H1 (cell line): ENCODE data around the gene EFR3B. TPM values are rescaled to one million over a fixed set of nuclear protein-coding genes. Genes with fewer than 3 reads are reported as not detected.

Experiments
- CTCF ChIA-PET: fragments of 300-600 bp; sonication (Branson Sonifier 250); formaldehyde crosslinking; loops from one replicate; lab custom pipeline; 2021; ENCODE audit not compliant: partially characterized antibody; lab: Charles Lee
- POLR2A ChIA-PET: fragments of 300-600 bp; sonication (Branson Sonifier 250); formaldehyde crosslinking; loops from one replicate; lab custom pipeline; 2021; ENCODE audit warnings: inconsistent platforms; ENCODE audit not compliant: partially characterized antibody; lab: Charles Lee
- DNase-seq, 2 experiments: peaks; one replicate each; pipeline versions ENCODE4 v3.0.0 to v3.0.0-alpha.2; 2010 to 2022; ENCODE audit warnings: low spot score in 2 of 2, low read depth in 1 of 2, mixed read lengths in 1 of 2
- FAIRE-seq: peaks from 2 replicates; lab custom pipeline; 2011; peaks lifted over from hg19 to GRCh38; lab: Jason Lieb, UNC
- H2AFZ ChIP-seq: 2 replicates; pipeline ENCODE4 v1.8.1; 2012; ENCODE audit warnings: low read length, inconsistent platforms
- H2AK5ac ChIP-seq: 2 replicates; pipeline ENCODE4 v1.6.1; 2013; ENCODE audit warnings: low read depth, low read length
- H2BK120ac ChIP-seq: replicated peaks from 2 replicates; pipeline ENCODE3; 2013; ENCODE audit warnings: low read depth, low read length, inconsistent platforms
- H2BK12ac ChIP-seq: 2 replicates; pipeline ENCODE4 v1.6.1; 2013; ENCODE audit warnings: low read depth, low read length
- H2BK15ac ChIP-seq: 2 replicates; pipeline ENCODE4 v1.6.1; 2013; ENCODE audit warnings: low read length
- H2BK20ac ChIP-seq: 2 replicates; pipeline ENCODE4 v1.6.1; 2013; ENCODE audit warnings: low read length
- H2BK5ac ChIP-seq: 2 replicates; pipeline ENCODE4 v1.6.1; 2013; ENCODE audit warnings: low read depth, low read length
- H3K14ac ChIP-seq: 2 replicates; pipeline ENCODE4 v1.6.1; 2013; ENCODE audit warnings: inconsistent platforms; ENCODE audit not compliant: insufficient read length
- H3K18ac ChIP-seq: 2 replicates; pipeline ENCODE4 v1.6.1; 2013; ENCODE audit warnings: low read length; ENCODE audit errors: extremely low read depth
- H3K23ac ChIP-seq: 2 replicates; pipeline ENCODE4 v1.6.1; 2013; ENCODE audit warnings: inconsistent platforms; ENCODE audit not compliant: insufficient read length
- H3K23me2 ChIP-seq: 2 replicates; pipeline ENCODE4 v1.6.1; 2013; ENCODE audit warnings: low read depth, low read length
- H3K27ac ChIP-seq: 2 replicates; pipeline ENCODE4 v1.6.1; 2011; ENCODE audit warnings: low read depth, low read length, inconsistent platforms
- H3K27me3 ChIP-seq, 4 experiments: replicated peaks in 1 of 4; 1 replicate in 1 of 4; 2 replicates in 3 of 4; pipeline versions ENCODE4 v1.6.1 to v1.8.1; 2011 to 2013; ENCODE audit warnings: low read length in 3 of 4, mild to moderate bottlenecking in 3 of 4, inconsistent platforms in 2 of 4, mixed read lengths in 2 of 4, moderate library complexity in 1 of 4; ENCODE audit not compliant: control insufficient read depth in 3 of 4, insufficient read depth in 3 of 4; ENCODE audit errors: extremely low read depth in 1 of 4
- H3K36me3 ChIP-seq, 4 experiments: 2 replicates each; pipeline versions ENCODE4 v1.6.1 to v1.8.1; 2011 to 2013; ENCODE audit warnings: mild to moderate bottlenecking in 4 of 4, low read length in 3 of 4, moderate library complexity in 2 of 4, control low read depth in 1 of 4, inconsistent platforms in 1 of 4; ENCODE audit not compliant: insufficient read depth in 4 of 4, control insufficient read depth in 2 of 4
- H3K4ac ChIP-seq: replicated peaks from 2 replicates; pipeline ENCODE3; 2013; ENCODE audit warnings: low read length, low read depth, mixed read lengths, inconsistent platforms; ENCODE audit not compliant: insufficient read length
- H3K4me1 ChIP-seq, 4 experiments: replicated peaks in 1 of 4; 1 replicate in 1 of 4; 2 replicates in 3 of 4; pipeline versions ENCODE4 v1.6.1 to v1.8.1; 2011 to 2013; ENCODE audit warnings: low read length in 3 of 4, inconsistent platforms in 2 of 4, mixed read lengths in 1 of 4; ENCODE audit not compliant: insufficient read depth in 4 of 4, control insufficient read depth in 3 of 4
- H3K4me2 ChIP-seq, 2 experiments: 2 replicates each; pipeline versions ENCODE4 v1.6.1 to v1.8.1; 2011 to 2013; ENCODE audit warnings: low read depth in 2 of 2, low read length in 2 of 2, control low read depth in 1 of 2, inconsistent platforms in 1 of 2, mild to moderate bottlenecking in 1 of 2; ENCODE audit not compliant: insufficient read depth in 1 of 2
- H3K4me3 ChIP-seq, 4 experiments: fragments of 200-600, 300-600 bp in 1 of 4; sonication (generic), shearing (Covaris generic), sonication (Bioruptor Twin) in 1 of 4; 2 replicates each; pipeline versions ENCODE4 v1.5.1 to v1.8.1; 2011 to 2016; ENCODE audit warnings: low read length in 4 of 4, low read depth in 3 of 4, control low read depth in 2 of 4, inconsistent platforms in 2 of 4, mild to moderate bottlenecking in 2 of 4, mixed read lengths in 1 of 4, moderate library complexity in 1 of 4; ENCODE audit not compliant: insufficient read depth in 2 of 4; ENCODE audit errors: extremely low read depth in 1 of 4
- H3K56ac ChIP-seq: replicated peaks from 2 replicates; pipeline ENCODE3; 2013; ENCODE audit warnings: low read depth, mild to moderate bottlenecking, mixed read lengths, low read length, inconsistent platforms; ENCODE audit not compliant: insufficient read length
- H3K79me1 ChIP-seq: 2 replicates; pipeline ENCODE4 v1.6.1; 2013; ENCODE audit warnings: low read depth, low read length, control low read depth
- H3K79me2 ChIP-seq, 2 experiments: 2 replicates each; pipeline versions ENCODE4 v1.6.1 to v1.8.1; 2012 to 2013; ENCODE audit warnings: low read length in 2 of 2, mild to moderate bottlenecking in 2 of 2, inconsistent platforms in 1 of 2; ENCODE audit not compliant: insufficient read depth in 2 of 2, control insufficient read depth in 1 of 2
- H3K9ac ChIP-seq, 4 experiments: replicated peaks in 1 of 4; 1 replicate in 1 of 4; 2 replicates in 3 of 4; pipeline versions ENCODE4 v1.6.1 to v1.8.1; 2011 to 2013; ENCODE audit warnings: low read depth in 3 of 4, low read length in 3 of 4, control low read depth in 2 of 4, mild to moderate bottlenecking in 2 of 4, moderate library complexity in 2 of 4, inconsistent platforms in 1 of 4; ENCODE audit errors: extremely low read depth in 1 of 4
- H3K9me3 ChIP-seq, 2 experiments: 2 replicates each; pipeline versions ENCODE4 v1.6.1 to v1.8.1; 2012 to 2013; ENCODE audit warnings: mild to moderate bottlenecking in 2 of 2, moderate library complexity in 2 of 2, control low read depth in 1 of 2, inconsistent platforms in 1 of 2, low read depth in 1 of 2, low read length in 1 of 2, mixed read lengths in 1 of 2; ENCODE audit not compliant: insufficient read depth in 2 of 2
- H4K20me1 ChIP-seq, 2 experiments: replicated peaks in 1 of 2; 2 replicates each; pipeline versions ENCODE3 to v1.8.1; 2011 to 2013; ENCODE audit warnings: inconsistent platforms in 2 of 2, low read length in 2 of 2, mild to moderate bottlenecking in 1 of 2; ENCODE audit not compliant: insufficient read depth in 2 of 2, control insufficient read depth in 1 of 2
- H4K5ac ChIP-seq: 2 replicates; pipeline ENCODE4 v1.6.1; 2013; ENCODE audit warnings: low read length, low read depth, mixed read lengths, inconsistent platforms; ENCODE audit not compliant: insufficient read length
- H4K8ac ChIP-seq: 2 replicates; pipeline ENCODE4 v1.8.0; 2013; ENCODE audit warnings: mild to moderate bottlenecking, moderate library complexity, low read length, inconsistent platforms; ENCODE audit not compliant: insufficient read depth; ENCODE audit errors: extremely low read depth
- H4K91ac ChIP-seq: replicated peaks from 2 replicates; pipeline ENCODE3; 2013; ENCODE audit warnings: low read length, mixed read lengths, inconsistent platforms; ENCODE audit not compliant: insufficient read length
- BACH1 ChIP-seq: IDR thresholded peaks from 2 replicates; pipeline ENCODE4 v1.6.1; 2012; ENCODE audit warnings: low read length, improper control_type of control experiment
- CBX5 ChIP-seq: fragments of 300-800, 300-1000 bp; sonication (generic); IDR thresholded peaks from 2 replicates; pipeline ENCODE4 v1.7.1; 2016; ENCODE audit warnings: antibody characterized with exemption, low read length, low read depth
- CHD2 ChIP-seq: IDR thresholded peaks from 2 replicates; pipeline ENCODE4 v1.6.1; 2012; ENCODE audit warnings: low read length, improper control_type of control experiment
- GTF2F1 ChIP-seq: IDR thresholded peaks from 2 replicates; pipeline ENCODE4 v1.6.1; 2012; ENCODE audit warnings: low read depth, low read length, improper control_type of control experiment, borderline replicate concordance
- JUN ChIP-seq: IDR thresholded peaks from 2 replicates; pipeline ENCODE4 v1.6.1; 2011; ENCODE audit warnings: low read depth, mild to moderate bottlenecking, improper control_type of control experiment, low read length
- MAFK ChIP-seq: IDR thresholded peaks from 2 replicates; pipeline ENCODE4 v1.6.1; 2012; ENCODE audit warnings: low read depth, mild to moderate bottlenecking, improper control_type of control experiment, low read length
- RNF2 ChIP-seq: fragments of 200-900, 300-1000 bp; sonication (generic); IDR thresholded peaks from 2 replicates; pipeline ENCODE4 v1.7.1; 2016; ENCODE audit warnings: borderline replicate concordance, low read depth, mild to moderate bottlenecking, antibody characterized with exemption, low read length; ENCODE audit not compliant: poor library complexity, severe bottlenecking; ENCODE audit errors: missing control alignments
- SIX5 ChIP-seq: IDR thresholded peaks from 2 replicates; pipeline ENCODE4 v1.6.1; 2011; ENCODE audit warnings: mild to moderate bottlenecking, low read depth, low read length
- SP1 ChIP-seq: IDR thresholded peaks from 2 replicates; pipeline ENCODE4 v1.6.1; 2011; ENCODE audit warnings: low read depth, low read length
- TAF7 ChIP-seq: optimal IDR thresholded peaks from 2 replicates; pipeline ENCODE3; 2011; ENCODE audit warnings: low read depth, mild to moderate bottlenecking, inconsistent platforms, low read length, moderate library complexity, borderline replicate concordance
- TBP ChIP-seq: IDR thresholded peaks from 2 replicates; pipeline ENCODE4 v1.6.1; 2011; ENCODE audit warnings: low read depth, low read length, improper control_type of control experiment
- ZNF274 ChIP-seq: IDR thresholded peaks from 2 replicates; pipeline ENCODE4 v1.7.0; 2012; ENCODE audit warnings: low read length, borderline replicate concordance; ENCODE audit errors: extremely low read depth
- WGBS, 2 experiments: shearing (Covaris generic) in 1 of 2; methylation state at CpG; one replicate each; pipeline versions ENCODE4 v1.1.6 to v1.1.7; 2013 to 2015; ENCODE audit warnings: low lambda C conversion rate in 2 of 2, mixed read lengths in 2 of 2, inconsistent platforms in 1 of 2, low coverage in 1 of 2, missing lambda C conversion rate in 1 of 2; ENCODE audit not compliant: insufficient replicate concordance in 2 of 2, insufficient coverage in 1 of 2, insufficient read length in 1 of 2; ENCODE audit errors: extremely low coverage in 1 of 2, missing lambda C conversion rate in 1 of 2; 5-methylcytosine and 5-hydroxymethylcytosine counted together
- polyA plus RNA-seq, 7 experiments: library from polyadenylated mRNA; depleted of rRNA in 3 of 7; stranded (reverse) in 5 of 7; unstranded in 2 of 7; fragments of >200 nt in 5 of 7; fragments of 200-250 nt in 2 of 7; gene quantifications; 1 replicate in 5 of 7; 2 replicates in 1 of 7; 4 replicates in 1 of 7; pipeline versions ENCODE4 v1.2.1 to v1.2.3, GENCODE V29; 2011 to 2013; ENCODE audit warnings: missing spikeins in 2 of 7, mixed read lengths in 2 of 7
- total RNA-seq: library from RNA; stranded (reverse); fragmentation: NEBNext Ultra II Directional; extraction: Animal tissue kit (Norgen Biotek cat#: 25700); gene quantifications from 2 replicates; pipeline ENCODE4 v1.2.1, GENCODE V29; 2021
- TF ChIP-seq, protein P1 (sequence below): IDR thresholded peaks from 2 replicates; pipeline ENCODE4 v1.6.1; 2012; ENCODE audit warnings: inconsistent platforms
- TF ChIP-seq, protein P2 (sequence below): IDR thresholded peaks from 2 replicates; pipeline ENCODE4 v1.6.1; 2011; ENCODE audit warnings: low read depth, mild to moderate bottlenecking, low read length; ENCODE audit not compliant: insufficient read depth

The EFR3B gene
- total and polyA plus RNA-seq, 2 of the 8 experiments (the other 6 are each of a cell fraction or from before 2014, with no cell fraction given) = 3.4 to 9.6 TPM

GRCh38 chr2:25001325-25001637 is 40.6 kb upstream of the EFR3B start:
- Histone ChIP-seq H3K36me3 (no peaks in the 10 kb centered on the region), H3K14ac (no peak overlapping the region), H3K4me2 (no peak overlapping the region), H3K4me1 (no peaks in the 10 kb centered on the region), H4K8ac (no peak overlapping the region), H4K20me1 (no peaks in the 10 kb centered on the region), H2BK5ac (no peak overlapping the region), H3K79me1 (no peaks in the 10 kb centered on the region), H3K79me2 (no peaks in the 10 kb centered on the region), H4K91ac (no peak overlapping the region), H2BK120ac (no peak overlapping the region), H3K18ac (no peak overlapping the region), H3K27ac (no peak overlapping the region), H3K23me2 (no peaks in the 10 kb centered on the region), H3K9me3 (no peaks in the 10 kb centered on the region), H3K56ac (no peak overlapping the region), H3K27me3 (no peaks in the 10 kb centered on the region; a peak in 1 of 7 replicates), H2BK15ac (no peak overlapping the region), H2AFZ (0 out of 2 replicates have a peak overlapping the region, but pooled peaks have one; percentile 20), H3K4me3 (no peak overlapping the region), H3K9ac (no peak overlapping the region), H2BK20ac (no peak overlapping the region), H3K23ac (no peak overlapping the region), H4K5ac (no peak overlapping the region), H2BK12ac (no peak overlapping the region), H3K4ac (no peak overlapping the region), H2AK5ac (no peak overlapping the region)
- WGBS, 2 experiments = 87% methylated on average over 7 of the region's 7 CpGs; no CpG with 5 or more reads in 1 of the 2 experiments
- CTCF ChIA-PET = interaction anchor here (0.7 kb wide), 1 partner anchor 699 kb away, joined by 3 read pairs; no protein-coding TSS in a partner anchor
- FAIRE-seq = no peak
- POLR2A ChIA-PET = no interaction called here
- DNase-seq = no peak
- TF ChIP-seq SIX5 (no peak), CHD2 (no peak), SP1 (no peak), ZNF274 (no peak), RNF2 (no peak), TAF7 (no peak), BACH1 (no peak), MAFK (no peak), TBP (no peak), JUN (no peak), CBX5 (no peak), GTF2F1 (no peak)
- TF ChIP-seq, protein P1, sequence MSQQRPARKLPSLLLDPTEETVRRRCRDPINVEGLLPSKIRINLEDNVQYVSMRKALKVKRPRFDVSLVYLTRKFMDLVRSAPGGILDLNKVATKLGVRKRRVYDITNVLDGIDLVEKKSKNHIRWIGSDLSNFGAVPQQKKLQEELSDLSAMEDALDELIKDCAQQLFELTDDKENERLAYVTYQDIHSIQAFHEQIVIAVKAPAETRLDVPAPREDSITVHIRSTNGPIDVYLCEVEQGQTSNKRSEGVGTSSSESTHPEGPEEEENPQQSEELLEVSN = no peak
- TF ChIP-seq, protein P2, sequence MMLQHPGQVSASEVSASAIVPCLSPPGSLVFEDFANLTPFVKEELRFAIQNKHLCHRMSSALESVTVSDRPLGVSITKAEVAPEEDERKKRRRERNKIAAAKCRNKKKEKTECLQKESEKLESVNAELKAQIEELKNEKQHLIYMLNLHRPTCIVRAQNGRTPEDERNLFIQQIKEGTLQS = no peak
